Endothelial cell (in vitro differentiated cells): Measurements from ENCODE around the gene DACT2. TPM values are rescaled to one million over a fixed set of nuclear protein-coding genes. Genes with fewer than 3 reads are reported as not detected.

Experiments
- DNase-seq: peaks from one replicate; pipeline ENCODE4 v3.0.0; 2021; ENCODE audit warnings: low spot score
- H3K27ac Mint-ChIP-seq: one replicate; pipeline ENCODE4 v1.8.0; 2021; ENCODE audit warnings: mixed read lengths, inconsistent platforms; ENCODE audit not compliant: unreplicated experiment
- H3K27me3 Mint-ChIP-seq: one replicate; pipeline ENCODE4 v1.8.0; 2021; ENCODE audit warnings: mild to moderate bottlenecking, moderate library complexity, mixed read lengths, inconsistent platforms; ENCODE audit not compliant: unreplicated experiment
- H3K36me3 Mint-ChIP-seq: one replicate; pipeline ENCODE4 v1.8.0; 2021; ENCODE audit warnings: mild to moderate bottlenecking, low read depth, mixed read lengths, inconsistent platforms; ENCODE audit not compliant: unreplicated experiment
- H3K4me1 Mint-ChIP-seq: one replicate; pipeline ENCODE4 v1.8.0; 2021; ENCODE audit warnings: mild to moderate bottlenecking, mixed read lengths, inconsistent platforms; ENCODE audit not compliant: unreplicated experiment
- H3K4me3 Mint-ChIP-seq: one replicate; pipeline ENCODE4 v1.8.0; 2021; ENCODE audit warnings: mild to moderate bottlenecking, mixed read lengths, inconsistent platforms; ENCODE audit not compliant: unreplicated experiment
- H3K9me3 Mint-ChIP-seq: one replicate; pipeline ENCODE4 v1.8.0; 2021; ENCODE audit warnings: mixed read lengths, inconsistent platforms; ENCODE audit not compliant: unreplicated experiment
- CTCF ChIP-seq: fragments of 200-600 bp; sonication (generic); IDR thresholded peaks from one replicate; pipeline ENCODE4 v1.5.0; 2021; ENCODE audit warnings: antibody characterized with exemption; ENCODE audit not compliant: unreplicated experiment
- total RNA-seq: library from RNA; stranded (reverse); fragmentation: NEBNext Ultra II Directional; extraction: Animal tissue kit (Norgen Biotek cat#: 25700); gene quantifications from one replicate; pipeline ENCODE4 v1.2.1, GENCODE V29; 2021; ENCODE audit not compliant: unreplicated experiment

The DACT2 gene
- total RNA-seq, 1 donor from 2014 or later: 0.23 TPM

GRCh38 chr6:168286116-168286515 lies 33.5 kb downstream of the DACT2 start:
- H3K9me3 Mint-ChIP-seq: no peaks in the 10 kb centered on the region
- H3K4me3 Mint-ChIP-seq: no peak overlapping the region
- peaks cover 13% of the 10 kb centered on the region for H3K27me3 Mint-ChIP-seq
- H3K4me1 Mint-ChIP-seq: peaks cover 4% of the 10 kb centered on the region
- no peak for TF ChIP-seq CTCF
- no peak overlapping the region for H3K27ac Mint-ChIP-seq
- H3K36me3 Mint-ChIP-seq: no peaks in the 10 kb centered on the region
- no peak for DNase-seq

- no peak for TF ChIP-seq CTCF
- Mint-ChIP-seq H3K4me3 (no peak overlapping the region), H3K36me3 (no peaks in the 10 kb centered on the region), H3K27me3 (peaks cover 13% of the 10 kb centered on the region), H3K27ac (peak overlapping the region; percentile 27), H3K9me3 (no peaks in the 10 kb centered on the region), H3K4me1 (peaks cover 4% of the 10 kb centered on the region)
- no peak for DNase-seq
Measured at GRCh38 chr6:168285456-168285855, 34.1 kb downstream of the DACT2 start.

- Mint-ChIP-seq H3K27ac (no peak overlapping the region), H3K27me3 (peaks cover 13% of the 10 kb centered on the region), H3K4me1 (peaks cover 4% of the 10 kb centered on the region), H3K36me3 (no peaks in the 10 kb centered on the region), H3K4me3 (no peak overlapping the region), H3K9me3 (no peaks in the 10 kb centered on the region)
- no peak for DNase-seq
- TF ChIP-seq CTCF: no peak
Measured at GRCh38 chr6:168284187-168284586, 35.4 kb downstream of the DACT2 start.

GRCh38 chr6:168283686-168284025 lies 35.9 kb downstream of the DACT2 start:
- peaks cover 13% of the 10 kb centered on the region for H3K27me3 Mint-ChIP-seq
- no peak overlapping the region for H3K4me3 Mint-ChIP-seq
- H3K27ac Mint-ChIP-seq: no peak overlapping the region
- no peak for DNase-seq
- TF ChIP-seq CTCF: no peak
- H3K9me3 Mint-ChIP-seq: no peaks in the 10 kb centered on the region
- peaks cover 4% of the 10 kb centered on the region for H3K4me1 Mint-ChIP-seq
- no peaks in the 10 kb centered on the region for H3K36me3 Mint-ChIP-seq

- Mint-ChIP-seq H3K36me3 (no peaks in the 10 kb centered on the region), H3K27ac (no peak overlapping the region), H3K4me3 (no peak overlapping the region), H3K27me3 (peaks cover 15% of the 10 kb centered on the region), H3K9me3 (no peaks in the 10 kb centered on the region), H3K4me1 (peaks cover 4% of the 10 kb centered on the region)
- DNase-seq: no peak
- TF ChIP-seq CTCF: no peak
Measured at GRCh38 chr6:168282985-168283685, 36.4 kb downstream of the DACT2 start.
